Middle frontal gyrus (tissue), 1 donor: ENCODE measurements around the gene SOWAHC.
A peak's percentile ranks its signal among the peaks of the same experiment; 100 is the strongest.
"Not testable (repeated sequence)": the region's sequence is repeated elsewhere in the genome, so short reads cannot be mapped to it uniquely, and the experiment has no call there.

Experiments used
- DNase-seq: peaks from one replicate; pipeline ENCODE4 v3.0.0-alpha.2; 2015; ENCODE audit warnings: low spot score; ENCODE audit errors: extremely low spot score

The SOWAHC gene

DNA sequence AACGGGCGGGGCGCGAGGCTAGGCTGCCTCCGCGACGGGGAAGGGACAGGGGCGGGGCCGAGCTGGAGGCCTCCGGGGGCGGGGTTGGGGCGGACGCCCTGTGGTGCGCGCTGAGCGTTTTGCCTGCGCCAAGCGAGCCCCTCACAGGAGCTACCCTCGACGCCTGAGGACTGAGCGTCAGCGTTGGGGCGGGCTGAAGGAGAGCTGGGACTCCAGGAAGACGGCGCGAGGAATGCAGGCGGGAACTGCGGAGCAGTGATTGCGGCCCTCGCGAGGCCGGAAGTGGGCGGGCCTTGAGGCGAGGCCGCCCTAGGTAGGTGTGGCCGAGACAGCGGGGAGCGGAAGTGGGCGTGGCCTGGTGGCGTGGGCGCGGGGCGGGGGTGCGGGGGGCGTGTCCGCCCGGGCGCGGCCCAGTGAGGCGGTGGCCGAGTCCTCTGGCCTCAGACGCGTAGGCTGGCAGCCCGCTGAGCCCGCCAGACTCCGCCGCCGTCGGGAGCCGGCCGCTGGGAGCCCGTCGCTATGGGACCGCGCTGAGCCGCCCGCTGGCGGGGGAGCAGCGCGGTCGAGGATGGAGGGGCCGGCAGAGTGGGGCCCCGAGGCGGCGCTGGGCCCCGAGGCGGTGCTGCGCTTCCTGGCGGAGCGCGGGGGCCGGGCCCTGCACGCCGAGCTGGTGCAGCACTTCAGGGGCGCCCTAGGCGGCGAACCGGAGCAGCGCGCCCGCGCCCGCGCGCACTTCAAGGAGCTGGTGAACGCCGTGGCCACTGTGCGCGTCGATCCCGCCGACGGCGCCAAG lies at the start of gene SOWAHC, which contains the start of gene SEPTIN10:
TSS of gene SOWAHC (plus strand) at position 443 of the 793 bp plus-strand sequence. CDS start at position 569, 126 bp downstream.
TSS of gene SEPTIN10 (minus strand) at position 45 of the 793 bp plus-strand sequence. CDS start 139 bp downstream, outside the sequence.
- DNase-seq: peak; percentile 78

DNA sequence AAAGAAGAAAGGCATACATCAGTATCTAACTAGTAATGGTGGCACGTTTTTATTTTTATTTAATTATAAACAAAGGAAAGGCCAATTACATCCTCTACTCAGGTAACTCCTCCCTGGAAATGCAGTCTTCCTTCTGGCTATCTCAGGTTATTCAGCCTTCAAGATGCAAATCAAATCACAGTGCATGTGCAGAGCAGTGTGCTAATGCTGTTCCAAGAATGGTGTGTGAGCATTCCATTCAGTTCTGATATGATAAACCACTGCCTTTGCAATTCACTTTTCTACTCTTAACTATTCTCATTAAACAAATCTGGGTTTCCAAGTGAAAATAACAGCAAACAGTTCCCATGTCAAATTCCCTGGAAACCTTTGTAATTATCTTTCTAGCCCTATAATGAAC lies 38.8 kb upstream of the SOWAHC start:
- DNase-seq: no peak

DNA sequence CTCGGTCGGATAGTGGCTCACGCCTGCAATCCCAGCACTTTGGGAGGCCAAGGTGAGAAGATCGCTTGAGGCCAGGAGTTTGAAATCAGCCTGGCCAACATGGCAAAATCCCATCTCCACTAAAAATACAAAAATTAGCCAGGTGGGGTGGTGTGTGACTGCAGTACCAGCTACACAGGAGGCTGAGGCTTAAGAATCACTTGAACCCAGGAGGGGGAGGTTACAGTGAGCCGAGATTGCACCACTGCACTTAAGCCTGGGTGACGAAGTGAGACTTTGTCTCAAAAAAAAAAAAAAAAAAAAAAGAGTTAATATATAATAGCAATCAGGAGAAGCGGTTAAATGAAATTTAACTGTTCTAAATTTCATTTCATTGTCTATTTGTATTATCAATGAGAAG lies 36.5 kb upstream of the SOWAHC start:
- DNase-seq: not testable (repeated sequence)

DNA sequence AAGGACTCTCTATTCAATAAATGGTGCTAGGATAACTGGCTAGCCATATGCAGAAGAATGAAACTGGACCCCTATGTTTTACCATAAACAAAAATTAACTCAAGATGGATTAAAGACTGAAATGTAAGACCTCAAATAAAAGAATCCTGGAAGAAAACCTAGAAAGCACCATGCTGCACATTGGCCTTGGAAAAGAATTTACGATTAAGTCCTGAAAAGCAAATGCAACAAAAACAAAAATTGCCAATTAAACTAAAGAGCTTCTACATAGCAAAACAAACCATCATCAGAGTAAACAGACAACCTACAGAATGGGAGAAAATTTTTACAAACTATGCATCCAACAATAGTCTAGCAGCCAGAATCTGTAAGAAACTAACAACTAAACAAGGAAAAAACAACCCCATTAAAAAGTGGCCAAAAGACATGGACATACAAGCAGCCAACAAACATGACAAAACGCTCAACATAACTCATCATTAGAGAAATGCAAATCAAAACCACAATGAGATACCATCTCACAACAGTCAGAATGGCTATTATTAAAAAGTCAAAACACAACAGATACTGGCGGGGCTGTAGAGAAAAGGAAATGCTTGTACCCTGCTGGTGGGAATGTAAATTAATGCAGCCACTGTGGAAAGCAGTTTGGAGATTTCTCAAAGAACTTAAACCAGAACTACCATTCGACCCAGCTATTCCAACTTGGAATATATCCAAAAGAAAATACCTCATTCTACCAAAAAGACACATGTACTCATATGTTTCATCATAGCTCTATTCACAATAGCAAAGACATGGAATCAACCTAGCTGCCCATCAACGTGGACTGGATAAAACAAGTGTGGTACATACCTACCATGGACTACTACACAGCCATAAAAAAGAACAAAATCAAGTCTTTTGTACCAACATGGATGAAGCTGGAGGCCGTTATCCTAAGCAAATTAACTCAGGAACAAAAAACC lies 31.0 kb upstream of the SOWAHC start:
- DNase-seq: no peak

- no peak for DNase-seq
Observed at GRCh38 chr2:109586687-109587086, 27.5 kb upstream of the SOWAHC start.

GRCh38 chr2:109591206-109591605 lies 23.0 kb upstream of the SOWAHC start:
- no peak for DNase-seq

- no peak for DNase-seq
Observed at GRCh38 chr2:109592905-109593304, 21.3 kb upstream of the SOWAHC start.

DNA sequence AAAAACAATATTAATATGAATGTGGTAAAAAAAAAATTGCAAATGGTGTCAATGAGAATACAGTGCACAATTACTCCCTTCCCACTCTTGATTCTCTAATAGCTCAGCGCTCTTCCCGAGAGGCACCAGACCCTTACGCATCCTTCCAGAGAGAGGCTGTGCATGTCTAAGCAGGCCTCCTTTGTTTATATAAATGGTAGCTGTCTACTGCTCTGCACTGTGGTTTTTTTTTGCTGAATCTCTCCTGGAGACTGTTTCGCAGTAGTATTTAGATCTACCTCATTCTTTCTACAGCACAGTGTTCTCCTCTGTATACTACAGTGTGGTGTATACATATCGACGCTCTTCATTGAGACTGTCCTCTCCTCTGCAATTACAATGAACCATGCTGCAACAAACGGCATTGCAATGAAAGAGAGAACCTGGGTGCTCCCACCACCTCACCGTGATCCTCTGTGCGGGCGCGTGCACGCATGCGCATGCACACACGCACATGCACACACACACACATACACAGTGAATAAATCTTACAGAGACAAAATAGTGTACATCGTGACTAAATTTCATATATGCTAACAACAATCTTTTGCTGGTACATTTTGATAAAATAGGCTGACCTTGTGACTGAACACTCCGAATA lies 19.8 kb upstream of the SOWAHC start:
- no peak for DNase-seq

DNA sequence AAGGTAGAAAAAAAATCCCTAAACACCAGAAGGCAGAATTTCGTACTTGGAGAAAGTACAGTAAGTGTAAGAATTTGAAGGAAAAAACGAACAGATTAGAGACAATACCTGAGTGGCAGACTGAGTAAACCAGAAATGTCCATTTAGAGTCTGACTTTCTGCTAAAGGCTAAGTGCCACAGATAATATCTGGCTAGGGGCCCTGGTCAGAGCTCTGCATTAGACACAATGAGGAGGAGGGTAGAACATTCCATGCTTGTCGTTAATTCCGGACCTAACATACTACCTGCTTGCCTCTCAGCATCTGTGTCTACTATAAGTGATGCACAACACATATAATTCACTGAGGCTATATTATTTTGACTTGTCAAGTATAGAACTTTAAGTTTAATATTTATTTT lies 18.5 kb upstream of the SOWAHC start:
- no peak for DNase-seq

DNA sequence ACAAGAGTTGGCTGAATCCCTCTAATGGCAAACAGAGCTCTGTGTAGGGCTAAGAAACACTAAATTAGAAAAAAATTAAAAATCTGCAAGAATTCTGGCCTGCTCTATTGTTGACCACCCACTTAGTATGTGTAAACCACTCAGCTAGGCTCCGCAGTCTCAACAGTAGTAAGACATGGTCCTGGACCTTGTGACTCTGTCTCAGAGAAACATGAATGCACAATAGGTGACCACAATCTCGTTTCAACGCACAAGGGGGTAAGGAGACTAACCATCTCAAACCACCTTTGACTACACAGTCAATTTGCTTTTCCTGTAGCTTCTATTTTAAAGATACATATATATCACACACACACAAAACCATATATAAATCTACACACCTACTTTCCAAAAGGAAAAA lies 16.9 kb upstream of the SOWAHC start:
- DNase-seq: no peak

DNA sequence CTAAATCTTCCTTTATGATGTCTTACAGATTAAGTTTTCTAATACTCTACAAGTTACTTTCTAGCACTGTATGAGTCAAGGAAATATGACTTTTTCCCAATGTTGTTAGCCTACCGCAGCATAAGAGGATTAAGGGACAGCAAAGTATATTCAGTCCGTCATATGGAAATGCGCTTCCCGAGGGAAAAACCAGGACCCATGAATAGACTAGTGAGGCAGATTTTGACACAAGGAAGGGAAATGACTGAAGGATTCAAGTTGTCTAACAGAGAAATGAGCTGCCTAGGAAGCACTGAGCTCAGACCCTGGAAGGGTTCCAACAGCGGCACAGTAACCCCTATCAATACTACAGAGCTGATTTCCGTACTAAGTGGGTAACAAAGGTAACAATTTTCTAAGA lies 12.4 kb upstream of the SOWAHC start:
- DNase-seq: no peak

DNA sequence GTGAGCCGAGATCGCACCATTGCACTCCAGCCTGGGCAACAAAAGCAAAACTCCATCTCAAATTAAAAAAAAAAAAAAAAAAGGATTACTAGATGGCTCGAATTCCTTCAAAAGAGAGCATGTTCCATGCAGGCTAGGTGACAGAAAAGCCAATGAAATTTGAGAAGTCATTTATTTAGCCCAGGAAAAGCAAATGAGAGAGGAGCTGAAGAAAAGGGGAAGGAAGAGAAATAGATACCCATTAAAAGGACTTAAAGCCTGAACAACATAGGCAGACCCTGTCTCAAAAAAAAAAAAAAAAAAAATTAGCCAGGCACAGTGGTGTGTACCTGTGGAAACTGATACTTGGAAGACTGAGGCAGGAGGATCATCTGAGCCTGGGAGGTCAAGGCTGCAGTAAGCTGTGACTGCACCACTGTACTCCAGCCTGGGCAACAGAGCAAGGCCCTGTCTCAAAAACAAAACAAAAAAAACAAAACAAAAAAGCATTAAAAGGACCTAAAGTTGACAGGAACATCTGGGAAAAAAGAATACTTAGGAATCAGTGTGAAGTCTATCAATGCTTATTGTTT lies 11.5 kb upstream of the SOWAHC start:
- no peak for DNase-seq

DNA sequence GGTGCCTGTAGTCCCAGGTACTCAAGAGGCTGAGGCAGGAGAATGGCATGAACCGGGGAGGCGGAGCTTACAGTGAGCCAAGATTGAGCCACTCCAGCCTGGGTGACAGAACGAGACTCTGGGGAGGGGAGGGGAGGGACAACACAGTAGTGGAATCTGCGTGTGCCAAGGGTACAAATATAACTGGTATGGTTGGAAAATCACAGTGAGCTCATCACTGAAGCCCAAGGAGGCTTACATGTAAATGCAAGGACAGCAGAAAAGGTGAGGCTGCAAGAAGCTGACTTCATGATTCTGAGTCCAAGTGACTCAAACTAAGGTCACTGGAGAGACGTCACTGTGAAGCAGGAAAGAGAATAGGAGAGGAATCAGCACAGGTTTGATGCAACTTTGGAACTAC lies 9.6 kb upstream of the SOWAHC start:
- DNase-seq: no peak

DNA sequence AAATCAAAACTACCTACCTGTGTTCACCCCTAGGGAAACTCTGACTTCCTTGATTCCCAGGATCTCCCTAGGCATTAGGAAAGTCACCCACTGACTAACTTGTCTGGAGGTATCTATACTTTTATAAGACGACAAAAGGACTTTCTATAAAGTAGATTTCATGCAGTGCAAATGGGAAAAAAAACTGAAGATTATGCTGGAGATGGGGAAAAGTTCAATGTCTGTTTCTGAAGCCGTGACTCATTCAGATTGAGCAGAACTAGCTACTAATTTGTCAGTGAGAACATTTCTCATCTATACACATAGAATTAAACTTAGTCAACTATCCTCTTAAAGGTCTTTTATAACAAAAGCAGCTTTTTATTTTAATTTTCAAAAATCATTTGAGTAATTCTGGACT lies 6.4 kb upstream of the SOWAHC start:
- no peak for DNase-seq

DNA sequence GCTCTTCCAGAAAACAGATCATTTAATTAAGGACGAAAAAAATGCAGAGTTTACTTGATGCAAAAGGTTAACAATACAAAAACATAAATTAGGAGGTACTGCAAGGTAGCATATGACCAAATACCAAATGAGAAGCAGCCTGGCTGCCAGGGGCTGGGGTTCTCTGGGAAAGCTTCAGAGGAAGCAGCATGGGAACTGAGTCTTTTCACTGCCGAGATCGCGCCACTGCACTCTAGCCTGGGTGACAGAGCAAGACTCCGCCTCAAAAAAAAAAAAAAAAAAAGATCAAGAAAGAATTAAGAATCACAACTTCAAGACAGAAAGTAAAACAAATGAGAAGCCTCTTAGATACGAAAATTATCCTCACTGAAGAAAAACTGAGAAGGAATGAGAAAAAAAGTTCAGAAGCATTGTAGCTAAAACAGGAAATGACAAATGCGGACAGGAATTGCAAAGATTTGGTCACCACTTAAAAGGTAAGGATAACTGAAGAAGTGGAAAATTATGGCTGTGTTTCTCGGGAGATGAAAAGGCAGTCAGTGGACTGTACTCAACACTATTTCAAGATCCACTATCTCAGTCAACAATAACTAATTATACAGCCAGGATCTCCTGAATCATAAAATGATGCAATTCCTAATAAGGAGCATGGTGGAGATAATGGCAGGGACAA lies 4.7 kb upstream of the SOWAHC start:
- DNase-seq: no peak

- no peak for DNase-seq
Observed at GRCh38 chr2:109611467-109612095, 2.6 kb upstream of the SOWAHC start.

DNA sequence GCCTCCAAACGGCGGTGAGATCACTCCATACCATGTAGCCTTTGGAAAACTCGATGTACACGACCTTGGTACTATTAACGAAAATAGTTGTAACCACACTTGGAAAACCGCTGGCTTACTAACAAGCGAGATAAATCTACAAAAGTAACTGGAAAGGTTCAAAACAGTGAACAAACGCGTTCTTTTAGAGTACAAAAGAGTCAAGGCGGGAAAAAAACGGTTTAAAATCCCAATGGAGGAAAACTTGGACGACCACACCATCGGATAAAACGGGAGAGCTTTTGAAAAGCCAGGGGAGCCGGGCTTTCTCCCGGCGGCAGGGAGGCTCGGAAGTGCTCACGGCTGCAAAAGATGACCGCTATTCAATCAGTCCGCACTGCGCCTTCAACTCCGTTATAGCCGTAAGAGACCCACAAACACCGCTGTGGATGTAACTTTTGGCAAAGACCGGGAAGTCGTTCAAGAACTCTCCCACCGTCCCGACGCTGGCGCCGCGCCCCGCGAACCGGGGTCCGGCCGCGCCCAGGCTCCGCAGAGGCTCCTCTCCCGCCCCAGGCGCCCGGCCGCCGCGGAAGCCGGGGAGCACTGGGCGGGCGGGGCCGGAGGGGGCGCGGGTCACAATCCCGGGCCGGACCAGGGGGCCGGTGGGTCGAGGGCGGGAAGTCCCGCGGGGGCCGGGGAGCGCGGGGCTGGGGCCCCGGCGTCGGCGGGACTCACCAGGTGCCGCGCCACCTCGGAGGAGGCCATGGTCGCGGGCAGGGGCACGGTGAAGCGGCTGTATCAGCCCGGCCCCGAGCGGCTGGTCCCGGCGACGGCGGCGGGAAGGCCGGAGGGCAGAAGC lies 863 bp upstream of the SOWAHC start:
- DNase-seq: no peak

DNA sequence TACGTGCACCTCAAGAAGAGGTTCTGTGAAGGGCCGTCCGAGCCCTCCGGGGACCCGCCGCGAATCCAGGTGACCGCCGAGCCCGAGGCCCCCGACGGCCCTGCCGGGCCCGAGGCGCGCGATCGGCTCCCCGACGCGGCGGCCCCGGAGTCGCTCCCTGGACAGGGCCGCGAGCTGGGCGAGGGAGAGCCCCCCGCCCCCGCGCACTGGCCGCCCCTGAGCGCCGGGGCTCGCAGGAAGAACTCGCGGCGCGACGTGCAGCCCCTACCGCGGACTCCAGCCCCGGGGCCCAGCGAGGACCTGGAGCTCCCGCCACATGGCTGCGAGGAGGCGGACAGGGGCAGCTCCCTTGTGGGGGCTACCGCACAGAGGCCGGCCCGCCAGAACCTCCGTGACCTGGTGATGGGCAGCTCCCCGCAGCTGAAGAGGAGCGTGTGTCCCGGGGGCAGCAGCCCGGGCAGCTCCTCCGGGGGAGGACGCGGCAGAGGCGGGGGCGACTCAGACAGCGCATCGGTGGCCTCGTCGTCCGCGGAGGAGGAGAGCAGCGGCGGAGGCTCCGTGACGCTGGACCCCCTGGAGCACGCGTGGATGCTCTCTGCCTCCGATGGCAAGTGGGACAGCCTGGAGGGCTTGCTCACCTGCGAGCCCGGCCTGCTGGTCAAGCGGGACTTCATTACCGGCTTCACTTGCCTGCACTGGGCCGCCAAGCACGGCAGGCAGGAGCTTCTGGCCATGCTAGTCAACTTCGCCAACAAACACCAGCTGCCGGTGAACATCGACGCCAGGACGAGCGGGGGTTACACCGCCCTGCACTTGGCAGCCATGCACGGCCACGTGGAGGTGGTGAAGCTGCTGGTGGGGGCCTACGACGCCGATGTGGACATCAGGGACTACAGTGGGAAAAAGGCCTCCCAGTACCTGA lies 812 bp downstream of the SOWAHC start:
- no peak for DNase-seq
